CD1c-positive myeloid dendritic cell (primary cell): Measurements from ENCODE around the gene CUBN.
"Not testable (repeated sequence)": the region's sequence is repeated elsewhere in the genome, so short reads cannot be mapped to it uniquely, and the experiment has no call there.

ENCODE experiments used
- DNase-seq: peaks from one replicate; pipeline ENCODE4 v3.0.0-alpha.2; 2016; ENCODE audit errors: extremely low spot score

CUBN gene

DNA sequence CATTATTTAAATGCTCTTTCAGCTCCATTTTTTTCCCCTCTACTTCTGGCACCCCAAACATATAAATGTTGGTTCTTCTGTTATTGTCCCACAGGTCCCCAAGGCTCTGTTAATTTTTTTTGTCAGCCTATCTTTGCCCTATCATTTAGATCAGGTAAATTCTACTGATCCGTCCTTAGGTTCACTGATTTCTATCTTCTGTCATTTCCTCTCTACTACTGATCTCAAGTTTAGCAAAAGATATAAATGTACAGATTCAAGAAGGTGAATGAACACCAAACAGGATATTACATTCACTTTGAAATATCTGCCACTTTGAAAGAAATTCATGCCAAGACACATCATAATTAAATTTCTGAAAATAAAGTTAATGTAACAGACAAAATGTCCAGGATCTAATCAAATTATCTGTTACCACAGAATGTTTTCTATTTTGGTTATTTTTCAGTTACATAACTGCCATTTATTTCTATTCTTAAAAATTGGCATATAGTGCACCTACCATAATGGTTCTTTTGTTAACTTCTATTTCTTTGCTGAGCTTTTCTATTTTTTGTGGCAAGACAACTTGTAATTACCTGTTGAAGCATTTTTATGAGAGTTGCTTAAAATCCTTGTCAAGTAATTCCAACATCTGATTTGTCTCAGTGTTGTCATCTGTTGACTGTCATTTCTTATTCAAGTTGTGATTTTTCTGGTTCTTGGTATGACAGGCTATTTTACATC lies 12.1 kb upstream of the CUBN start:
- DNase-seq, result no peak

DNA sequence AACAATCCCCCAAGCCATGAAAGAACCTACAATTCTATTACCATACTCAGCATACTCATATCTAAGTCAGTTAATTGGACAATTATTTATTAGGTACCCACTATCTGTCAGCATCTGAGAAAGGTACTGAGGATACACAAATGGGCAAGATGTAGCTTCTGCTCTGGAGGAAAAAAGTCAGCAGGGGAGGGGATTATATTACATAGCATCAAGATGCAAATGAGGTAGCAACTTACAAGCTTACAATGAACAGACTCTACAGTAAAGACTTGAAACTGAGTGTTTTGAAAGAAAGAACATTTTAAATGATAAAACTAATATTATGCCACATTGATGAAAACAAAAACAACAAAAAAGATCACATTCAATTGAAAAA lies 10.8 kb upstream of the CUBN start:
- no peak for DNase-seq

- no peak for DNase-seq
Measured at GRCh38 chr10:17138460-17139042, 8.9 kb upstream of the CUBN start.

- no peak for DNase-seq
Measured at GRCh38 chr10:17134737-17135260, 5.2 kb upstream of the CUBN start.

DNA sequence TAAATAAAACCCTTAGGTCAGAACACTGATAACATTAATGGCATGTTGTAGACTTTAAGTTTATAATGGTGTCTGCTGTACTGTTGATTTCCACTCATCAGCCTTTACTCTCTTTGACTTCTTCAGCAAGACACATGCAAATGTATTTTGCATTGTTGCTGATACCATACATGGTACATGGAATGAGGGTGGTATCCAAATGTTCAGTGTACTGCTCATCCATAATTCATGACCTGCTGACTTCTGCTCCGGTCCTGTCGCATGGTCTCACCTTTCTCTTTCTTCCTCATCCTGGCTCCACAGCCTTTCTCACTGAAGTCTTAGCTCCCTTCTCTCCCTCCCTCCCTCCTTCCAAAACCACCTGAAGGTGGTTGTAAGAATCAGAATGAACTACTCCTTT lies 4.7 kb upstream of the CUBN start:
- DNase-seq, result no peak

- peak; percentile 82 for DNase-seq
Measured at GRCh38 chr10:17128261-17128660, 1.4 kb downstream of the CUBN start.

GRCh38 chr10:17126327-17126726 lies 3.3 kb downstream of the CUBN start:
- no peak for DNase-seq

GRCh38 chr10:17125206-17125893 lies 4.3 kb downstream of the CUBN start:
- DNase-seq, result no peak

GRCh38 chr10:17123961-17124360 lies 5.7 kb downstream of the CUBN start:
- DNase-seq, result no peak

GRCh38 chr10:17122726-17123661 lies 6.6 kb downstream of the CUBN start:
- no peak for DNase-seq

DNA sequence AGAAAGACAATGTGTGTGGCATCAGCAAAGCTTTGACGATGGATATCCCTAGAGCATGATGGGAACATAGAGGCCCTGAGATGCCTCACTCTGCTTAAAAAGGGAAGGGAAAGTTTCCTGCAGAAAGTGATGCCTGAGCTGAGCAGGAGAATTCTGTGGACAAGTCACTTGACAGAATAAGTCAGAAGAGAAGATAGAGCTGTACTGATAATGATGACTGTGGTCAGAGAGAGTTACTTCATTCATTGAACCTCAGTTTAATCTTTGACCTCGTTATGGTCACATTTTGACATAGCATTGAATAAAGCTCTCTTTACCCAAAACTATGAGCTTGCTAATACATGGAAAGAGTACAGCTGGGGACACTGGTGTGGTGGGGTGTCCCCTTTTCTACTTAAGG lies 7.6 kb downstream of the CUBN start:
- DNase-seq, result no peak

DNA sequence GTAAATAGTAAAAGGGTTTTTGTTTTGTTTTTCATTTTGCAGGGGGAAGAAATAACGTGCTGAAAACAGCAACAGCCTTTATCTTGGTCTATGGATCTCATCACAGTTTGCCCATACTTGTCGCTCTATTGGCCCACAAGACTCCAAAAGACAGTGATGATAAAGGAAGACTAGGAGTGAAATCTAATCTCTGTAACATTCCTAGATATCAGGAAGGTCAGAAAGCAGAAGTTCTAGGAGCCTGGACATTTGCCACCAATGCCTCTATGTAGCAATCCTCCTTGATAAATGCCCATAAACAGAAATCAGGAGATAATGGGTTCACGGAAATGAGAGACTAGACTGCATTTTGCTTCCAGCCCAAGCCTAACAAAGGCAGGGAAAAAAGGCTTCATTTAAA lies 8.9 kb downstream of the CUBN start:
- peak; percentile 24 for DNase-seq

GRCh38 chr10:17119845-17120244 lies 9.8 kb downstream of the CUBN start:
- no peak for DNase-seq

DNA sequence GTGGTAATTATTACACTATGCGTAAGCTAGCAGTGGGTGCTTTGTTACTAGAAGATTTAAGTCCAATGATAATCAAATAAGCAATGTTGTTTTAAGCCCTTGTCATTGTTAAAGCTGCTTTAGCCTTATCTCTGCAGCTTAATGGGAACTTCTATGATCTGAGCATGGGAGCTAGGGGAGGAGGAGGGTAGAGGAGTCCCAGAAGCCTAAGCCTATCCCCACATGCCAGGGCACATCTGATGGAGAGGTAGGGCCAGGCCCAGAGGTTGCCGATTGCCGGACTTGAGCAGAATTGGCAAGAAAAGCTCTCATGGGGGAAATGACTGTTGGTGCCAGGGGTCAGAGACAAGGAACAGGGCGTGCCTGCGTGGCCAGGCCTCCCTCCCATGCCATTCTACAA lies 13.4 kb downstream of the CUBN start:
- no peak for DNase-seq

DNA sequence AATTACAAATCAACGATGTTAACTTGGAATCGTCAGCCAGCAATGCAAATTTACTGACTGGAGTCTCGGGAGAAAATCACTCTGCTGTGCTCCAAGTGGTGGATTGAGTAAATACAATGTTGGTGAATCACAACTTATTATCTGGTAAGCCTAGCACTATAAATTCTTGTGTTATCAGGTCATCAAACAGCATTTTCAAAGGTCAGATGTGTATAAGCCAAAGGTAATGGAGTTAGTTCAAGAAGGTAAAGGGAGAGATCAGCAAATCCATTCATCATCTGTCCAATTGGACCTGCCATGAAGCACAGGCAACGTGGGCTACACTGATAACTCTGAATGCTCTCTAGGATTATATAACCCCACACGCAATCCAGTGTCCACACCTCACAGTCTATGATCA lies 13.9 kb downstream of the CUBN start:
- no peak for DNase-seq

DNA sequence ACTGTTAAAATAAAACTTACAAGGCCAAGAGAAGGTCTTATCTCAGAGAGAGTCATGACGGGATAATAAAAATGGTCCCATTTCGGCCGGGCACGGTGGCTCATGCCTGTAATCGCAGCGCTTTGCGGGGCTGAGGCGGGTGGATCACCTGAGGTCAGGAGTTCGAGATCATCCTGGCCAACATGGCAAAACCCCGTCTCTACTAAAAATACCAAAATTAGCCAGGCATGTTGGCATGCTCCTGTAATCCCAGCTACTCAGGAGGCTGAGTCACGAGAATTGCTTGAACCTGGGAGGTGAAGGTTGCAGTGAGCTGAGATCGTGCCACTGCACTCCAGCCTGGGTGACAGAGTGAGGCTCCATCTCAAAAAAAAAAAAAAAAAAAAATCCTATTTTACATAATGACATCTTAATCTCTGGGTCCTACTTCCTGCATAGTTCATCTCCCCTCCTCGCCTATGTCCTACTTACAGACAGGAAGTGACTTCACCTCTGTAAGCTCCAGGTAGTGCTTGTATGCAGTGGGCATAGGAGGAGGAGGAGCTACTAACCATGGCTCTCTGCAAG lies 14.7 kb downstream of the CUBN start:
- not testable (repeated sequence) for DNase-seq

- DNase-seq, result no peak
Measured at GRCh38 chr10:17113889-17114540, 15.6 kb downstream of the CUBN start.

DNA sequence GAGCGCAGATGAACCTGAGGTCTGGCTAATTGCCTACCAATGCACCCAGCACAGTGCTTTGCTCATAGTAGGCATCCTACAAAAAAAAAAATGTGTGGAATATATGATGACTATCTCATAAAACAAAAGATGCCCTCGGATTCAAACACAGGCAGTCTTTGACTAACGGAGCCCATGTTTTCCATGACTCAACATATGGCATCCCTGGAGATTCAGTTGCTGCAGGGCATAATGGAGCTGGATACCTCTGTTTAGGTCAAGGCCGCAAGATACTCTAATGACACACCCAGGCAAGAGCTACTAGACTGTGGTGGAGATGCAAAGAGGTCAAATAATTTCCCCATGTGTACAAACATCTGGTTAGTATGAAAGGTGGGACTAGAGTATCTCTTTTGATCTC lies 16.3 kb downstream of the CUBN start:
- no peak for DNase-seq

- no peak for DNase-seq
Measured at GRCh38 chr10:17112566-17112965, 17.0 kb downstream of the CUBN start.

- no peak for DNase-seq
Measured at GRCh38 chr10:17109475-17110207, 20.0 kb downstream of the CUBN start.
